ENCODE results near the gene PLCXD3.

The PLCXD3 gene

GRCh38 chr5:41281215-41281810 lies 229.1 kb downstream of the PLCXD3 start:
- no peaks in the 10 kb centered on the region for H3K36me3 ChIP-seq (ENCODE audit: control insufficient read depth, insufficient read depth, low read length)
- H3K4me3 ChIP-seq (ENCODE audit: insufficient read depth, low read depth, low read length, poor library complexity, severe bottlenecking): no peak overlapping the region
- no peaks in the 10 kb centered on the region for H3K4me1 ChIP-seq (ENCODE audit: control insufficient read depth, insufficient read depth, low read length, poor library complexity, severe bottlenecking)
- no peak overlapping the region for H3K27ac ChIP-seq (ENCODE audit: insufficient read depth, low read length, poor library complexity, severe bottlenecking)
- DNase-seq: no peak
- H3K9me3 ChIP-seq (ENCODE audit: control insufficient read depth, low read length): no peaks in the 10 kb centered on the region
- no peaks in the 10 kb centered on the region for H3K27me3 ChIP-seq (replicated peaks; ENCODE audit: control insufficient read depth, insufficient read depth, low read length, poor library complexity, severe bottlenecking)

- no peaks in the 10 kb centered on the region for H3K36me3 ChIP-seq (ENCODE audit: control insufficient read depth, insufficient read depth, low read length)
- no peaks in the 10 kb centered on the region for H3K27me3 ChIP-seq (replicated peaks; ENCODE audit: control insufficient read depth, insufficient read depth, low read length, poor library complexity, severe bottlenecking)
- no peaks in the 10 kb centered on the region for H3K9me3 ChIP-seq (ENCODE audit: control insufficient read depth, low read length)
- no peaks in the 10 kb centered on the region for H3K4me1 ChIP-seq (ENCODE audit: control insufficient read depth, insufficient read depth, low read length, poor library complexity, severe bottlenecking)
- H3K27ac ChIP-seq (ENCODE audit: insufficient read depth, low read length, poor library complexity, severe bottlenecking): no peak overlapping the region
- no peak for DNase-seq
- H3K4me3 ChIP-seq (ENCODE audit: insufficient read depth, low read depth, low read length, poor library complexity, severe bottlenecking): no peak overlapping the region
Measured at GRCh38 chr5:41279040-41279439, 231.4 kb downstream of the PLCXD3 start.

GRCh38 chr5:41277476-41278245 lies 232.7 kb downstream of the PLCXD3 start:
- DNase-seq: no peak

GRCh38 chr5:41275813-41276512 lies 234.4 kb downstream of the PLCXD3 start:
- Histone ChIP-seq H3K36me3 (ENCODE audit: control insufficient read depth, insufficient read depth, low read length) (no peaks in the 10 kb centered on the region), H3K9me3 (ENCODE audit: control insufficient read depth, low read length) (no peaks in the 10 kb centered on the region), H3K27ac (ENCODE audit: insufficient read depth, low read length, poor library complexity, severe bottlenecking) (no peak overlapping the region), H3K4me3 (ENCODE audit: insufficient read depth, low read depth, low read length, poor library complexity, severe bottlenecking) (no peak overlapping the region), H3K4me1 (ENCODE audit: control insufficient read depth, insufficient read depth, low read length, poor library complexity, severe bottlenecking) (no peaks in the 10 kb centered on the region), H3K27me3 (replicated peaks; ENCODE audit: control insufficient read depth, insufficient read depth, low read length, poor library complexity, severe bottlenecking) (no peaks in the 10 kb centered on the region)
- no peak for DNase-seq

More at GRCh38 chr5:41277476-41278245, 232.7 kb downstream of the PLCXD3 start:
- no peaks in the 10 kb centered on the region for H3K4me1 ChIP-seq (ENCODE audit: control insufficient read depth, insufficient read depth, low read length, poor library complexity, severe bottlenecking)
- H3K9me3 ChIP-seq (ENCODE audit: control insufficient read depth, low read length): no peaks in the 10 kb centered on the region
- no peaks in the 10 kb centered on the region for H3K27me3 ChIP-seq (replicated peaks; ENCODE audit: control insufficient read depth, insufficient read depth, low read length, poor library complexity, severe bottlenecking)
- no peak overlapping the region for H3K27ac ChIP-seq (ENCODE audit: insufficient read depth, low read length, poor library complexity, severe bottlenecking)
- H3K4me3 ChIP-seq (ENCODE audit: insufficient read depth, low read depth, low read length, poor library complexity, severe bottlenecking): no peak overlapping the region
- no peaks in the 10 kb centered on the region for H3K36me3 ChIP-seq (ENCODE audit: control insufficient read depth, insufficient read depth, low read length)

- Histone ChIP-seq H3K36me3 (ENCODE audit: control insufficient read depth, insufficient read depth, low read length) (no peaks in the 10 kb centered on the region), H3K27me3 (replicated peaks; ENCODE audit: control insufficient read depth, insufficient read depth, low read length, poor library complexity, severe bottlenecking) (no peaks in the 10 kb centered on the region), H3K4me3 (ENCODE audit: insufficient read depth, low read depth, low read length, poor library complexity, severe bottlenecking) (no peak overlapping the region), H3K27ac (ENCODE audit: insufficient read depth, low read length, poor library complexity, severe bottlenecking) (no peak overlapping the region), H3K4me1 (ENCODE audit: control insufficient read depth, insufficient read depth, low read length, poor library complexity, severe bottlenecking) (no peaks in the 10 kb centered on the region), H3K9me3 (ENCODE audit: control insufficient read depth, low read length) (no peaks in the 10 kb centered on the region)
- DNase-seq: no peak
Measured at GRCh38 chr5:41270423-41271251, 239.8 kb downstream of the PLCXD3 start.

GRCh38 chr5:41268894-41269293 lies 241.5 kb downstream of the PLCXD3 start:
- no peak overlapping the region for H3K4me3 ChIP-seq (ENCODE audit: insufficient read depth, low read depth, low read length, poor library complexity, severe bottlenecking)
- no peaks in the 10 kb centered on the region for H3K4me1 ChIP-seq (ENCODE audit: control insufficient read depth, insufficient read depth, low read length, poor library complexity, severe bottlenecking)

GRCh38 chr5:41266377-41266776 lies 244.0 kb downstream of the PLCXD3 start:
- Histone ChIP-seq H3K27me3 (replicated peaks; ENCODE audit: control insufficient read depth, insufficient read depth, low read length, poor library complexity, severe bottlenecking) (no peaks in the 10 kb centered on the region), H3K4me1 (ENCODE audit: control insufficient read depth, insufficient read depth, low read length, poor library complexity, severe bottlenecking) (no peaks in the 10 kb centered on the region), H3K9me3 (ENCODE audit: control insufficient read depth, low read length) (no peaks in the 10 kb centered on the region), H3K27ac (ENCODE audit: insufficient read depth, low read length, poor library complexity, severe bottlenecking) (no peak overlapping the region), H3K4me3 (ENCODE audit: insufficient read depth, low read depth, low read length, poor library complexity, severe bottlenecking) (no peak overlapping the region), H3K36me3 (ENCODE audit: control insufficient read depth, insufficient read depth, low read length) (no peaks in the 10 kb centered on the region)
- no peak for DNase-seq

More at GRCh38 chr5:41268894-41269293, 241.5 kb downstream of the PLCXD3 start:
- no peaks in the 10 kb centered on the region for H3K9me3 ChIP-seq (ENCODE audit: control insufficient read depth, low read length)
- no peaks in the 10 kb centered on the region for H3K36me3 ChIP-seq (ENCODE audit: control insufficient read depth, insufficient read depth, low read length)
- no peak for DNase-seq
- H3K27ac ChIP-seq (ENCODE audit: insufficient read depth, low read length, poor library complexity, severe bottlenecking): no peak overlapping the region
- H3K27me3 ChIP-seq (replicated peaks; ENCODE audit: control insufficient read depth, insufficient read depth, low read length, poor library complexity, severe bottlenecking): no peaks in the 10 kb centered on the region

GRCh38 chr5:41264019-41264418 lies 246.4 kb downstream of the PLCXD3 start:
- DNase-seq: no peak
- no peak overlapping the region for H3K27ac ChIP-seq (ENCODE audit: insufficient read depth, low read length, poor library complexity, severe bottlenecking)
- no peaks in the 10 kb centered on the region for H3K36me3 ChIP-seq (ENCODE audit: control insufficient read depth, insufficient read depth, low read length)
- H3K4me1 ChIP-seq (ENCODE audit: control insufficient read depth, insufficient read depth, low read length, poor library complexity, severe bottlenecking): no peaks in the 10 kb centered on the region
- no peak overlapping the region for H3K4me3 ChIP-seq (ENCODE audit: insufficient read depth, low read depth, low read length, poor library complexity, severe bottlenecking)
- H3K9me3 ChIP-seq (ENCODE audit: control insufficient read depth, low read length): no peaks in the 10 kb centered on the region
- H3K27me3 ChIP-seq (replicated peaks; ENCODE audit: control insufficient read depth, insufficient read depth, low read length, poor library complexity, severe bottlenecking): no peaks in the 10 kb centered on the region

GRCh38 chr5:41263335-41263734 lies 247.1 kb downstream of the PLCXD3 start:
- no peaks in the 10 kb centered on the region for H3K27me3 ChIP-seq (replicated peaks; ENCODE audit: control insufficient read depth, insufficient read depth, low read length, poor library complexity, severe bottlenecking)
- no peak overlapping the region for H3K27ac ChIP-seq (ENCODE audit: insufficient read depth, low read length, poor library complexity, severe bottlenecking)

More at GRCh38 chr5:41263335-41263734, 247.1 kb downstream of the PLCXD3 start:
- H3K9me3 ChIP-seq (ENCODE audit: control insufficient read depth, low read length): no peaks in the 10 kb centered on the region
- H3K4me1 ChIP-seq (ENCODE audit: control insufficient read depth, insufficient read depth, low read length, poor library complexity, severe bottlenecking): no peaks in the 10 kb centered on the region
- H3K4me3 ChIP-seq (ENCODE audit: insufficient read depth, low read depth, low read length, poor library complexity, severe bottlenecking): no peak overlapping the region
- DNase-seq: no peak
- H3K36me3 ChIP-seq (ENCODE audit: control insufficient read depth, insufficient read depth, low read length): no peaks in the 10 kb centered on the region

Data from effector memory CD4-positive, alpha-beta T cell (primary cell).